ENCODE results near the gene CELF1.

Gene CELF1

GRCh38 chr11:47469361-47470179 is 83.4 kb downstream of the CELF1 start:
- Histone ChIP-seq H3K9me2 (ENCODE audit: low read depth, low read length) (no peaks in the 10 kb centered on the region), H4K20me1 (ENCODE audit: insufficient read depth, low read length) (no peaks in the 10 kb centered on the region), H3K27me3 (ENCODE audit: insufficient read depth, low read length) (no peaks in the 10 kb centered on the region), H2AFZ (ENCODE audit: low read length) (no peak overlapping the region), H3K27ac (ENCODE audit: low read depth, low read length, poor library complexity, severe bottlenecking) (no peak overlapping the region), H3K4me3 (ENCODE audit: low read depth, low read length, poor library complexity, severe bottlenecking) (no peak overlapping the region), H3K9me3 (ENCODE audit: low read length) (no peaks in the 10 kb centered on the region), H3K4me2 (ENCODE audit: low read length) (no peak overlapping the region), H3K36me3 (ENCODE audit: insufficient read depth, low read length) (peaks cover 93% of the 10 kb centered on the region), H3K79me2 (ENCODE audit: insufficient read depth, low read length) (no peaks in the 10 kb centered on the region), H3F3A (ENCODE audit: insufficient read depth, low read length) (no peaks in the 10 kb centered on the region), H3K4me1 (ENCODE audit: insufficient read depth, low read length, severe bottlenecking) (no peaks in the 10 kb centered on the region), H3K9ac (ENCODE audit: low read length) (no peak overlapping the region)
- TF ChIP-seq EZH2 (IDR thresholded peaks at IDR 0.05; ENCODE audit: borderline replicate concordance, low read length) (no peak), CTCF (IDR thresholded peaks at IDR 0.05; ENCODE audit: low read length) (no peak)

- H4K20me1 ChIP-seq (ENCODE audit: insufficient read depth, low read length) = no peaks in the 10 kb centered on the region
- H3K79me2 ChIP-seq (ENCODE audit: insufficient read depth, low read length) = no peaks in the 10 kb centered on the region
- peaks cover 88% of the 10 kb centered on the region for H3K36me3 ChIP-seq (ENCODE audit: insufficient read depth, low read length)
- no peaks in the 10 kb centered on the region for H3F3A ChIP-seq (ENCODE audit: insufficient read depth, low read length)
- H3K9me3 ChIP-seq (ENCODE audit: low read length) = no peaks in the 10 kb centered on the region
- H3K4me2 ChIP-seq (ENCODE audit: low read length) = no peak overlapping the region
- H2AFZ ChIP-seq (ENCODE audit: low read length) = no peak overlapping the region
- no peak overlapping the region for H3K4me3 ChIP-seq (ENCODE audit: low read depth, low read length, poor library complexity, severe bottlenecking)
- no peaks in the 10 kb centered on the region for H3K9me2 ChIP-seq (ENCODE audit: low read depth, low read length)
- H3K9ac ChIP-seq (ENCODE audit: low read length) = no peak overlapping the region
- no peak overlapping the region for H3K27ac ChIP-seq (ENCODE audit: low read depth, low read length, poor library complexity, severe bottlenecking)
- H3K27me3 ChIP-seq (ENCODE audit: insufficient read depth, low read length) = no peaks in the 10 kb centered on the region
- no peaks in the 10 kb centered on the region for H3K4me1 ChIP-seq (ENCODE audit: insufficient read depth, low read length, severe bottlenecking)
- no peak for TF ChIP-seq EZH2 (IDR thresholded peaks at IDR 0.05; ENCODE audit: borderline replicate concordance, low read length)
- no peak for TF ChIP-seq CTCF (IDR thresholded peaks at IDR 0.05; ENCODE audit: low read length)
Measured at GRCh38 chr11:47468598-47469214, 84.2 kb downstream of the CELF1 start.

GRCh38 chr11:47467357-47467756 is 85.6 kb downstream of the CELF1 start:
- H3K36me3 ChIP-seq (ENCODE audit: insufficient read depth, low read length) = peaks cover 74% of the 10 kb centered on the region

More at GRCh38 chr11:47467357-47467756, 85.6 kb downstream of the CELF1 start:
- H3K9me3 ChIP-seq (ENCODE audit: low read length) = no peaks in the 10 kb centered on the region
- H3K4me3 ChIP-seq (ENCODE audit: low read depth, low read length, poor library complexity, severe bottlenecking) = no peak overlapping the region
- no peaks in the 10 kb centered on the region for H3K79me2 ChIP-seq (ENCODE audit: insufficient read depth, low read length)
- no peaks in the 10 kb centered on the region for H3K9me2 ChIP-seq (ENCODE audit: low read depth, low read length)
- no peak overlapping the region for H2AFZ ChIP-seq (ENCODE audit: low read length)
- H3K9ac ChIP-seq (ENCODE audit: low read length) = no peak overlapping the region
- no peak overlapping the region for H3K27ac ChIP-seq (ENCODE audit: low read depth, low read length, poor library complexity, severe bottlenecking)
- H4K20me1 ChIP-seq (ENCODE audit: insufficient read depth, low read length) = no peaks in the 10 kb centered on the region
- TF ChIP-seq CTCF (IDR thresholded peaks at IDR 0.05; ENCODE audit: low read length) (no peak), EZH2 (IDR thresholded peaks at IDR 0.05; ENCODE audit: borderline replicate concordance, low read length) (no peak)
- H3K4me2 ChIP-seq (ENCODE audit: low read length) = no peak overlapping the region
- H3F3A ChIP-seq (ENCODE audit: insufficient read depth, low read length) = no peaks in the 10 kb centered on the region
- H3K27me3 ChIP-seq (ENCODE audit: insufficient read depth, low read length) = no peaks in the 10 kb centered on the region
- no peaks in the 10 kb centered on the region for H3K4me1 ChIP-seq (ENCODE audit: insufficient read depth, low read length, severe bottlenecking)
